Measurements from ENCODE around the gene VPS41.

Gene VPS41

GRCh38 chr7:38908759-38909335 is at the start of gene VPS41 (continued):
- TF ChIP-seq REST (tag by site-specific recombination; IDR thresholded peaks at IDR 0.05), result no peak
- peak; percentile 47 for TF ChIP-seq PATZ1 (tag by site-specific recombination; IDR thresholded peaks at IDR 0.05)
- peak; percentile 72 for TF ChIP-seq ZBTB20 (tag by site-specific recombination; IDR thresholded peaks at IDR 0.05)
- TF ChIP-seq GLIS1 (tag by site-specific recombination; IDR thresholded peaks at IDR 0.05), result peak; percentile 67
- TF ChIP-seq ZNF518A (tag by site-specific recombination; conservative IDR thresholded peaks at IDR 0.05; ENCODE audit: low read depth), result peak; percentile 55; the same call in 1 of the 2 replicates
- peak; percentile 57 for TF ChIP-seq ZXDB (tag by site-specific recombination; IDR thresholded peaks at IDR 0.05)
- TF ChIP-seq ZNF223 (tag by site-specific recombination; IDR thresholded peaks at IDR 0.05), result no peak
- TF ChIP-seq ZBTB48 (tag by site-specific recombination; IDR thresholded peaks at IDR 0.05), result peak; percentile 59; the same call in 1 of the 2 replicates
- TF ChIP-seq ZBTB1 (tag by site-specific recombination; IDR thresholded peaks at IDR 0.05), result no peak
- TF ChIP-seq ZNF501 (tag by site-specific recombination; IDR thresholded peaks at IDR 0.05), result no peak
- TF ChIP-seq SP7 (tag by site-specific recombination; IDR thresholded peaks at IDR 0.05), result peak; percentile 59; the same call in 1 of the 2 replicates
- 0 out of 2 replicates have a peak, but pooled peaks have one; percentile 44 for TF ChIP-seq GLI4 (tag by site-specific recombination; IDR thresholded peaks at IDR 0.05)
- TF ChIP-seq ZNF692 (tag by site-specific recombination; IDR thresholded peaks at IDR 0.05), result peak; percentile 49; the same call in 1 of the 2 replicates
- peak; percentile 67; the same call in 1 of the 2 replicates for TF ChIP-seq KLF17 (tag by site-specific recombination; IDR thresholded peaks at IDR 0.05)
- TF ChIP-seq ZNF580 (tag by site-specific recombination; IDR thresholded peaks at IDR 0.05), result peak; percentile 50; the same call in 1 of the 2 replicates
- TF ChIP-seq PRDM10 (tag by site-specific recombination; IDR thresholded peaks at IDR 0.05), result peak; percentile 99
- TF ChIP-seq ZIC2 (tag by site-specific recombination; IDR thresholded peaks at IDR 0.05), result 0 out of 2 replicates have a peak, but pooled peaks have one; percentile 15
- peak; percentile 12; the same call in 1 of the 2 replicates for TF ChIP-seq ZNF10 (tag by site-specific recombination; IDR thresholded peaks at IDR 0.05)
- peak; percentile 83 for TF ChIP-seq PRDM1 (tag by site-specific recombination; IDR thresholded peaks at IDR 0.05)
- TF ChIP-seq ZNF785 (tag by site-specific recombination; IDR thresholded peaks at IDR 0.05), result no peak
- peak; percentile 54 for TF ChIP-seq SP3 (tag by site-specific recombination; IDR thresholded peaks at IDR 0.05)
- peak; percentile 94 for TF ChIP-seq ZNF335 (tag by site-specific recombination; conservative IDR thresholded peaks at IDR 0.05)

Data from HEK293 (cell line).